Middle frontal gyrus (tissue), 1 donor: ENCODE data around the gene RDH12.
A peak's percentile ranks its signal among the peaks of the same experiment; 100 is the strongest.
"Not testable (repeated sequence)": the region's sequence is repeated elsewhere in the genome, so short reads cannot be mapped to it uniquely, and the experiment has no call there.

ENCODE experiments used
- DNase-seq: peaks from one replicate; pipeline ENCODE4 v3.0.0-alpha.2; 2015; ENCODE audit warnings: low spot score; ENCODE audit errors: extremely low spot score

Gene RDH12

DNA sequence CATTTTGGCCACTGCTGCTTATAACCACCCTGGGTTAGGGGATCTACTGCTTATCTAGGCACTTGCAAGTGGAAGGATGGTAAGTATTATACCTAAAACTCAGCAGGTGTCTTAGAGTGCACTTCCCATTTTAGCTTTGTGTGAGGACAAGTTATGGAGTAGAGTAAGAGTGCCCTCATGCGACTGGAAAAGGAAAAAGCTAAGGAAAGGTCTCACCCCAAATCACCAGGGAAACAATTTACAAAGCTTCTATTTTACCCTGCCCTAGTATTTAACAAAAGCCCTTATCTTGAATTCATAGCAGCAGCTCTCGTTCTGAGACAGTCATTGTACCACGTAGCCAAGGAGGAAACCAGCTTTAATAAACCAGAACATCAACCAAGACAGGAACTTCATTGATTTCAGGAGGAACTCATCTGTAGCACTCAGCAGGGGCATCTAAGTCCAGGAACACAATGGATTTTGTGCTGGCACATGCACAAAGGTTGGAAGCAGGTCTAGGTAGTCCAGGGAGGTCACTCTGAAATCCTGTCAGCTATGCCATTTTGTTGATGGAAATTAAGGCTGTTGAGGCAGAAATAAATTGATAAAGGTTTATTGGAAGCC is 2.9 kb downstream of the RDH12 start:
- peak; percentile 56 for DNase-seq

DNA sequence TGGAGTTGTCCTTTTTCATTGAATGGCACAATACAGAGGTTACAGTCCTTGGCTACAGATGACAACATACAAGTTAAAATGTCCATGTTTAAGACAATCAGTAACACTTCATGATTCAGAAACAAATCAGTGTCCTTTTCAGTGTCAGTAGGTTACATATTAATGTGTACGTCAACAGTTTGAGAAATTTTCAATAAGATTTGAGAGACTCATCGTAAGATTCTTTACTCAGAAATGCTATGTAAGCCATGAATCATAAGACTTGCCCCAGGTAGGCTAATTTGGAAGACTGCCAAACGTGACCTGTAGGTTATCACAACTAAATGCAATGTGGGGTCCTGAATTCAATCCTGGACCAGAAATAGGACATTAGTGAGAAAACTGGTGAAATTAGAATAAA is 3.5 kb downstream of the RDH12 start:
- no peak for DNase-seq

DNA sequence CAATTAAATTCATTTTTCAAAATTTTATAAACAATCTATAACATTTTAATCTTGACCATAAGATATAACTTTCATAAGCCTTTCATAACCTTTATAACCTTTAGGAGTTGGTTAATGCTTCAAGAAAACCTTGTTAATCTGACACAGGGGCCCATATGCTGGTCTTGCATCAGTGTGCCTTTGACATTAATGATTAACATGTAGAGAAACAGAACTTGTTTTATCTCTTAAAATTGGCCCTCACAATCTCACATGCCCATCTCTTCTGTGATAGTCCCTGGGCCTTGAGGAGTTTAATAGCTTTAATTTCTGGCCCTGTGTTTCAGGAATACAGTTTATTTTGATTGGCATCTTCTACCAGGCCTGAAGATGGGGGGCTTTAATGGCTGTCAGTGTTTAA is 7.7 kb downstream of the RDH12 start:
- not testable (repeated sequence) for DNase-seq

DNA sequence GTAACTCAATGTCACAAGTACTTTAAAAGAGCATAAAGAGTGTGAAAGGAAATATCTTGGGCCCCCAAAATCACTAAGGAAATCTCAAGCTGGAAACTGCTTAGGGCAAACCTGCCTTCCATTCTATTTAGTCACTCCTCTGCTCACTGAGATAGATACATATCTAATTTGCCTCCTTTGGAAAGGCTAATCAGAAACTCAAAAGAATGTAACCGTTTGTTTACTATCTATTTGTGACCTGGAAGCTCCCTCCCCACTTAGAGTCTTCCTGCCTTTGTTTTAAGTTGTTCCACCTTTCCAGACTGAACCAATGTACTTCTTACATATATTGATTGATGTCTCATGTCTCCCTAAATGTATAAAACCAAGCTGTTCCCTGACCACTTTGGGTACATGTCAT is 8.1 kb downstream of the RDH12 start:
- DNase-seq = not testable (repeated sequence)

DNA sequence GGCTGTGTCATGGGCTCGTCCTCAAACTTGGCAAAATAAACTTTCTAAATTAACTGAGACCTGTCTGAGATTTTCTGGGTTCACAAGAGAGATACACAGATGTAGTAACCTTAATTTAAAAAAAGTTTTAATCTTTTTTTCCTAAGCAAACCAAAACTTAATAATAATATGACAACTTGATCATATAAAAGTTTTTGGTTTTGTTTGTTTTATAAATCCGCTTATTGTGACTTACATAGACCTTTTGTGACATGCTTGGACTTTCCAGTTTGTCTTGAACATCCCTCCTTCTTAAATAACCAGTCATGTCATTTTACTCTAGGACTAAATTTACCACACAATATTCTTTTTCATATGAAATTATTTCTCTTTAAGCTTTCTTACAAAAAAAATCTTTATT is 8.5 kb downstream of the RDH12 start:
- DNase-seq = no peak

DNA sequence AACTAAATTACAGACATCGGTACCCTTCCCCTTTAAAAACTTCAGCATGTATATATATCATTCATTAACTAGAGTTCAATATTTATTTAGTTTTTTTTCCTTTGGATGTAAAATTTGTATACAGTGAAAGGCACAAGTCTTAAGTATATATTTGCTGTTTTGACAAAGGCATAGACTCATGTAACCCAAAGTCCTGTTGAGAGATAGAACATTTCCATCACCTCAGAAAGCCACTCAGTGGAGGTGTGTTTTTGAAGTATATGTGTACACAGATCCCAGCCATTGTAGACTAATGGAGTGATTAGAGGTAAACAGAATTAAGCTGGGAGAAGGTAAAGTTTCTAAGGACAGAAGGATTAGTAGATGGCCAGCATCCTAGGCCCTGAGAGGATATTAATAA is 15.4 kb downstream of the RDH12 start:
- no peak for DNase-seq

DNA sequence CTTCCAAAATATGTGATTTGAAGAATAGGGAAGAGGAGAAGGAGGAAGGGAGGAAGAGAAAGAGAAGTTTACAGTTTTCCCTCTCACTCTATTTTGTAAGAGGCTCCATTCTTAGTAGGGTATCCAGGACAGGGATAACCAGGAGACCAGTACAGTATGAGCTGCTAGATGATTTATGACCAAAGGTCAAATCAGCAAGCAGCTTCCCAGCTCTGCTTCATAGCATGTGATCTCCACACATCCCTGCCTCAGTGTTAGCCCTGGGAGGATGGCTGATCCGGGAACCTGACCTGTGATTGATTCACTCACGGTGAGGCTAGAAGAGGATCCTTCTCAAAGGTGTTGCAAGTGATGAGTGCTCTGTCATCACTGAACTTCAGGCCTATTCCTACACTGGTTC is 16.6 kb downstream of the RDH12 start:
- no peak for DNase-seq

DNA sequence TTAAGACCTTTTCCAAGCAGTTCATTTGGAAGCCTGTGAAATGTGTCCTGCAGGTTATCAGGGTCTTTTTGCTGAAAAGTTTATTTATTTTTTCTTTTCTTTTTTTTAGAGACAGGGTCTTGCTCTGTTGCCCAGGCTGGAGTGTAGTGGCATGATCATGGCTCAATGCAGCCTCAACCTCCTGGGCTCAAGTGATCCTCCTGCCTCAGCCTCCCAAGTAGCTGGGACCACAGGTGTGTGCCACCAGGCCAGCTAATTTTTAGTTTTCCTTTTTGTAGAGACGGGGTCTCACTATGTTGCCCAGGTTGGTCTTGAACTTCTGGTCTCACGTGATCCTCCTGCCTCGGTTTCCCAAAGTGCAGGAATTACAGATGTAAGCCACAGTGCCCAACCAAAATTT is 17.7 kb downstream of the RDH12 start:
- DNase-seq = not testable (repeated sequence)

DNA sequence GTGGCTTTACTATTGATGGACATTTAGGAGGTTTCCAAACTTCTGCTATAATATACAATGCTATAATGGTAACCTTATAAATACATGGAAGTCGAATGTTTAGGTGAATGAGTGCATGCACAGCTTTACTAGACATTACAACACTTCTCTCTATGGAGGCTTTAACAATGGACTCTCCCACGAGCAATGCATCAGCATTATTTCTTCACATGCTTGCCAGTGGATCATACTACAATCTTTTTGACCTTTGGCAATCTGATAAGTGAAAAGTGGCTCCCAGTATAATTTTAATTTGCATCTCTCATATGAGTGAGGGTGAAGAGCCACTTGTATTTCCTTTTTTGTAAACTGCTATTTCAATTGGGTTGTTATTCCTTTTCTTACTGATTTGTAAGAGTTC is 18.2 kb downstream of the RDH12 start:
- DNase-seq = no peak

DNA sequence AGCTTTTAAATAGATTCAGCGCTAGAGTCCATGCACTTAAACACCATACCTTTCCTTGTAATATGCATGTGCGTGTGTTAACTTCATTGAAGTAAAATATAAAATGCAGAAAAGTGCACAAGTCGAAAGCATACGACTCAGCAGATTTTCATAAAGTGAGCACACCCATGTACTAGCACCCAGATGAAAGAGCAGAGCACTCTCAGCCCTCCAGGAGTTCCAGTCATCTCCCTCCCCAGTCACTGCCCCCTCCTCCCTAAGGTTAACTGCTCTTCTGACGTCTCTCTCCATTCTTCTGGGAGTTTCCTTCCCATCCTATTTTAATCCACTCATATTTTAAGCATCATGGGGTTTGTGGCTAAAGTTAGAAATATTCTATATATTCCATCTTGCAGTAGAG is 20.2 kb downstream of the RDH12 start:
- DNase-seq = no peak

DNA sequence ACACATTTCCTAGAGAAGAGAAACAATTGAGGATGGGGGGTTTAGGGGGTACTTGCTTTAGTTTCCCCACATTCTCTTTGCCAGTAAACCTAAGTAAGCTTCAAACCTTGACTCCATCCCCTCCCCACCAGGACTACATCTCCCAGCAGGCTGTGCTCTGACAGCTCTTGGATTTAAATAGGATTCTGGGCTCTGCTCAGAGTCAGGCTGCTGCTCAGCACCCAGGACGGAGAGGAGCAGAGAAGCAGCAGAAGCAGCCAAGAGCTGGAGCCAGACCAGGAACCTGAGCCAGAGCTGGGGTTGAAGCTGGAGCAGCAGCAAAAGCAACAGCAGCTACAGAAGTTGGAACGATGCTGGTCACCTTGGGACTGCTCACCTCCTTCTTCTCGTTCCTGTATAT is 20.6 kb downstream of the RDH12 start:
- peak; percentile 47 for DNase-seq

DNA sequence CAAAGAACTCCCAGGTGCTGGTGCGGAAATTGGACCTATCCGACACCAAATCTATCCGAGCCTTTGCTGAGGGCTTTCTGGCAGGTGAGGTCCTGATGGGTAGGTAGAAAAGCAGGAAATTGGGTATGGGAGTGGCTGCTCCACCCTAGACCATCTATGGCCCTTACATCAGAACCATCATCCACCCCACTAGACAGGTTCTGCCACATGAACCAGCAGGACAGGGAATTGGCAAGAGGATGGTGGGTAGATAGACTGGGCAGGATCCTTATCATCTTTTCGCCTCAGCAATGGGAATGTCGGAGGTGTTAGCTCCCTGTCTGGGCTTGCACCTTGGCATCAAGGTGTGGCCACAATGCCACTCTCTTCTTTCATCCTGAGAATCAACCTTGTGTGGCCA is 23.5 kb downstream of the RDH12 start:
- no peak for DNase-seq

DNA sequence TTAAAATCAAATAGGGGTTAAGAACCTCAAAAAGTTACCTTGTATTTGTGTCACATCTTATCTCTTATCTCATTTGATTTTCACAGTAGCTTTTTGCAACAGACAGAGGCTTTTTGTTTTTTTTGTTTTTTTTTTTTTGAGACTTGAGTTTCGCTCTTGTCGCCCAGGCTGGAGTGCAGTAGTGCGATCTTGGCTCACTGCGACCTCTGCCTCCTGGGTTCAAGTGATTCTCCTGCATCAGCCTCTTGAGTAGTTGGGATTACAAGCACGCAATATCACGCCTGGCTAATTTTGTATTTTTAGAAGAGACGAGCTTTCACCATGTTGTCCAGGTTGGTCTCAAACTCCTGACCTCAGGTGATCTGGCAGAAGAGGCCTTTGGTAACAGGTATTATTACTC is 25.7 kb downstream of the RDH12 start:
- DNase-seq = no peak

DNA sequence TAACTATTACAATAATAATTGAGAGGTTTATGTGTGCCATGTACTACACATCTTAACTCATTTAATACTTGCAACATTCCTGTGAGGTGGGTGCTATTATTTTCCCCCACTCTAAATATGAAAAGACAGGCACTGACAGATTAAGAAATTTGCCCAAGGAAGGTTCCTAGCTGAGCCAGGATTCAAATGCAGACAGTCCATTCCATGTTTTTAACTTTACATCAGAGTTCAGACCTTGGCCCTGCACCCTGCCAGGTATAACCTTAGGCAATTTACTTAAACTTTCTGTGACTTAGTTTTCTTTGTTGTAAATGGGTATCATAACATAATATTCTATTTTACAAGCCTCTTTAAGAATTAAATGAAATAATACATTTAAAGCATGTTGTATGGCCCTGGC is 26.6 kb downstream of the RDH12 start:
- DNase-seq = no peak

DNA sequence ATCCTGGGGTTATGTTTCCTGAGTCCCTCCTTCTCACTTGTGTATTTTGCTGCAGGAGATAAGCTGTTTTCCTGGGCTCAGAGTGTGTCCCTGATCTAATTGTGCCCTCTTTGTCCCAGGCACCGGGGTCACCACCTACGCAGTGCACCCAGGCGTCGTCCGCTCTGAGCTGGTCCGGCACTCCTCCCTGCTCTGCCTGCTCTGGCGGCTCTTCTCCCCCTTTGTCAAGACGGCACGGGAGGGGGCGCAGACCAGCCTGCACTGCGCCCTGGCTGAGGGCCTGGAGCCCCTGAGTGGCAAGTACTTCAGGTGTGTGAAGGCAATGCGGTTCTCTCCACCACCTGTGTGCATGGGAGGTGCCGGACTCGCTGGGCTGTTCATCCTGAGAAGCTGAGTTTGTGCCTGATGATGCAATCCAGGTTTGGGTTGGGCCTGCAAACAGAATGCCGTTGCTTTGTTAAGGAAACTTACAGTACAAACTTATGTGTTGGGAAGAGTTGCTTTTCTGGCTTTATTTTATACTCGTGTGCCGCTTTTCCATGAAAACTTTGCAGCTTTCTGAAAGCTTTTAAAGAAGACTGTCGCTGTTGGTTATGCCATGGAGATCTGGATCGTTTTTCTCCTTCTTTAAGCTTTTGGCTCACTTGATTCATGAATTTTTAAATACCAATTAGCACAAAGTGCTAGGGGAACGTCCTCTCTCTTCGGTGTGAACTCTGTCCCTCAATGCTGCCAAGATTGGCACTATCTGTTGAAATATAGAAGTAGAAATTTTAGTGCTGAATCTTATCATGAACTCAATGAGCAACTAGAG is 27.6 kb downstream of the RDH12 start:
- DNase-seq = no peak

DNA sequence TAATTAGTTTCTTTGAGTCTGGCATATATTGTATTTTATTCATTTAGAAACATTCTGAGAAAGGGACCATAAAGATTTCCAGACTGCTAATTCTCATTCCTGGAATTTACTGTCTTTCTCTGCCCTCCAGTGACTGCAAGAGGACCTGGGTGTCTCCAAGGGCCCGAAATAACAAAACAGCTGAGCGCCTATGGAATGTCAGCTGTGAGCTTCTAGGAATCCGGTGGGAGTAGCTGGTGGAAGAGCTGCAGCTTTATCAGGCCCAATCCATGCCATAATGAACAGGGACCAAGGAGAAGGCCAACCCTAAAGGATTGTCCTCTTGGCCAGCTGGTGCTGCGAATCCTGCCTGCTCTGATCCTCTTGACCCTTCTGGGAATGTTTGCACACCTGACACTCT is 31.9 kb downstream of the RDH12 start:
- DNase-seq = no peak

DNA sequence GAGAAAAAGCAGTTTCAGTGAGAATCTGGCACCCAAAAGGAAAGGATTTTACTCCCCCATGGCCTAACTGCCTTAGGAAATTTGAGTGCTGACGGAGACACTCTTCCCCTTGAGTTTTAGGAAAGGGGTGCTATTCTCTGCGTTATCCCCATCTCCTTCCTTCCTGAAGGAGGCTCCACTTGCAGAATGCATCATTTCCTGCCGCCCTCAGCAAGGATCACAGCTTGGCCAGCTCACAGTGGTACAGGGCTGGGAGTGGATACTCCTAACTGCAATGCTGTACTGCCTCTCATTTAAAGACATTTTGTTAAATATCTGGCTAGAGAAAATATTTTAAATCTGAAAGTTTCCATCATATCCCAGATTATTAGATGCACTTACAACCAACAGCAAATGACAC is 33.0 kb downstream of the RDH12 start:
- DNase-seq = no peak

DNA sequence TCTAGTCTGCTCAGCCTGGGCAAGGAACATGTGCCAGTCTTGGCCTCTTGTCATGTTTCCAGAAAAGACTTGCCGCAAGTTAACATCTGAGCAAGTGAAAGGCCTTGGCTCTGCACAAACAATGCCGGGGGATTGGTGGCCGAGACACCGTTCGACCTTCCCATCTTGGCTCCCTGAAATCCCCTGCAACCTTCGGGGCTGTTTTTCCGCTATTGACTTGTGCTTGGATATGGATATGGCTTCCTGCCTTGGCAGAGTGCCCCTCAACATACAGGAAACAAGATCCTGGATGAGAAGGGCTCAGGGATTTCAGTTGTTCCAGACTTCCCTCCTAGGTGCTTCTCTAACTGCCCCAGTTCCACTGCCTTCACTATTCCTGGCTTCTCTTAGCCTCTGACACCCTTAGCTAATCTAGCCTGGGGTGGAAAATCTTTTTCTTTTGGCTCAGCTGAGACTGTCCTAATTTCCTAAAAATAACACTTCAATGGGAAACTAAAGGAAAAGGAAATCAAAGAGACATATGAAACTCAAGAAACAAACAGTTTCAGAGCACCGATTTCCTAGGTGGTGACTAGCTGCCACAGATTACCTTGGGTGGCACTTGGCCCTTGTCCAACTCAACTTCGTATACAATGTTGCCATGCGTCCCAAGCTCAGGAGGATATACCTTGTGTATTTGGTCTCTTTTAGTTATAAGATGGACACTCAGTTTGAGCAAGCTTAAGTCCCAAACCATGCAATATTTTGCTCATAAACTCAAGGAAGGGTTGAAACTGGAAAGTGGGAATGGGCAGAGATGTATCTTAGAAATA is 33.9 kb downstream of the RDH12 start:
- no peak for DNase-seq

DNA sequence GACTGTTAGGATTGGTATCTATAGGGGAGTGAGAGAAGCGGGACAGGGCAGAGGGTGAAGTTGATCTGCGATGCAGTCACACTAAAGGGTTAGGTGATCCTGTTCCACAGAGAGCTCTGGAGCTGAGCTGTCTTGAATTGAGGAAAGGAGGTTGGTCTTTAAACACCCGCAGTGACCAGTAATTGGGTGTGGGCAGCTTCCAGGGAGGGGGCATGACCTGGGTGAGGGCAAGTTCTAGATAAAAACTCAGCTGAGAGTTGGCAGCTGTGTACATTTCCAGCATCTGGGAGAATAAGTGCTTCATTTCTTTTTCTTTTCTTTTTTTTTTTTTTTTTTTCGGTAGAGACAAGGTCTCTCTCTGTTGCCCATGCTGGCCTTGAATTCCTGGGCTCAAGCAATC is 35.1 kb downstream of the RDH12 start:
- no peak for DNase-seq

DNA sequence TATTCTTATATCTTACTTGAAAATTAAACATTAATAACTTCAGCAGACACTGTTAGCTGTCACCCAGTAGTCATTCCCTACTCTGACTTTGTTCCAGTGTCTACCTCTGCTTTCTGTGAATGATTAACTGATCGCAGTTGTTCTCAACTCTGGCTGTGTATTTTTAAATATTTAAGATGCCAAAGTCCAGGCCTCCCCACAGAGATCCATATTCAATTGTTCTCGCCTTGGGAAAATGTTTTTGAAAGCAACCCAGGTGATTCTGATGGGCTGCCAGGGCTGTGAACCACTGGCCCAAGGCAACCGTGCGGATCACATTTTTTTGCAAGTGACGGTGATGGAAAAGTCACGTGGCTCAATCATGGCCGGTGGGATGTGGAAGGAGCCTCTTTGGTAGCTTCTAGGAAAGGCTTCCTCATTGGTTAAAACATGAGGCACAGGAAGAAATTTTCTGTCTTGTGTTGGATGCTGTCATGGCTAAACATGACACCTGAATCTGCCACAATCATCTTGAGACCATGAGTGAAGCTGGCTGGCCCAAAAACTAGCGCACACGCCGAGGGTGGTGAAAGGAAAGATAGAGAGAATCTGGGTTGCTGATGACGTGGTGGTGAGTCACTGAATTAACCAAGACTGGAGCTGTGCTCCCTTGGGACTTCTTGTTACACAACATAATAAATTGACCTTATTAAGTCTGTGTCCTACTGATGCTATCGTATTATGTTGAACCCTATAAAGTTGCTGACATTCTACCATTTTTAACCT is 37.2 kb downstream of the RDH12 start:
- DNase-seq = no peak

DNA sequence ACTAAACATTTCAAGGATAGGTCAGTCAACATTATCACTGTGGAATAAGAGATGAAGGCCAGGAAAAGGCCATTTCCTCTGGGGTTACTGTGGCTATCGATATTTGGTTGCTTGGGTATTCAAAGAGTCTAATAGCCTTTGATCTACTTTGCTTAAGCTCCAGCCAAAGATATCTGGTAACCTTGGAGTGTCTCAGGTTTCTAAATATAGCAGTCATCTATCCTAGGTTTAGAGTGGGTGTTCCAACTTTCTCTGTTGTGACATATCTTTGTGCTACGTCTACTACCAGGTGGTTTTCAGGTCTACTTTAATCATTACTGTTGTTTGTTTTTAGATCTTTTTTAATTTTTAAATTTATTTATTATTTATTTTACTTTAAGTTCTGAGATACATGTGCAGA is 42.4 kb downstream of the RDH12 start:
- DNase-seq = no peak

DNA sequence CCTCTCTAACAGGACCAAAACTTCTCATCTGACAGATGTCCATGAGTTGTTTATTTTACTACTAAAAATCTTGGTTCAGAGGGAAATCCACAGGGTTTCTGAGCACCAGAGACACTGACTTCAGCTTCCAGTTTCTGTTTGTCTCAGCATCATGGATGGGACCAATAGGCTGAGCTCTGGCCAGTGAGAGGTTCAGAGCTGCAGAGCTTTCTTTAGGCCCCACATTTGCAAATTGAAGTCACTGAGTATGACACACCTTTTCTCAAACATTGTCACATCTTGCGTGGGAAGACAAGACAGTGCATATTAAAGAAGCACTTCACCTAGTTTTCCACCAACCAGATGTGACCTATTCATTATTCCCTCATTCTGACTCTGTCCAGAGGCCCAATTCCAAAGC is 45.2 kb downstream of the RDH12 start:
- DNase-seq = no peak
